ENCODE results near the gene STXBP5.

STXBP5 gene

GRCh38 chr6:147255948-147256674 is 51.9 kb downstream of the STXBP5 start:
- Histone ChIP-seq H3K36me3 (ENCODE audit: low read depth) (peaks cover 26% of the 10 kb centered on the region), H3K4me3 (ENCODE audit: severe bottlenecking) (no peak overlapping the region), H3K27ac (ENCODE audit: poor library complexity, severe bottlenecking) (no peak overlapping the region), H3K27me3 (ENCODE audit: insufficient read depth, poor library complexity, severe bottlenecking) (no peaks in the 10 kb centered on the region), H3K4me1 (ENCODE audit: insufficient read depth, poor library complexity, severe bottlenecking) (peaks cover 10% of the 10 kb centered on the region), H3K9me3 (ENCODE audit: severe bottlenecking) (no peaks in the 10 kb centered on the region)
- no peak for ATAC-seq (ENCODE audit: low read depth)
- TF ChIP-seq CTCF (IDR thresholded peaks at IDR 0.05; ENCODE audit: poor library complexity, severe bottlenecking) = no peak
- DNase-seq (ENCODE audit: low spot score) = no peak

GRCh38 chr6:147257760-147258159 is 53.5 kb downstream of the STXBP5 start:
- TF ChIP-seq CTCF (IDR thresholded peaks at IDR 0.05; ENCODE audit: poor library complexity, severe bottlenecking) = no peak
- DNase-seq (ENCODE audit: low spot score) (no peak), ATAC-seq (ENCODE audit: low read depth) (no peak)
- Histone ChIP-seq H3K27ac (ENCODE audit: poor library complexity, severe bottlenecking) (no peak overlapping the region), H3K4me3 (ENCODE audit: severe bottlenecking) (no peak overlapping the region), H3K9me3 (ENCODE audit: severe bottlenecking) (no peaks in the 10 kb centered on the region), H3K4me1 (ENCODE audit: insufficient read depth, poor library complexity, severe bottlenecking) (peaks cover 10% of the 10 kb centered on the region), H3K27me3 (ENCODE audit: insufficient read depth, poor library complexity, severe bottlenecking) (no peaks in the 10 kb centered on the region), H3K36me3 (ENCODE audit: low read depth) (peaks cover 27% of the 10 kb centered on the region)

- ATAC-seq (ENCODE audit: low read depth) (0 out of 3 replicates have a peak, but pooled peaks have one; percentile 33), DNase-seq (ENCODE audit: low spot score) (no peak)
- Histone ChIP-seq H3K9me3 (ENCODE audit: severe bottlenecking) (no peaks in the 10 kb centered on the region), H3K4me3 (ENCODE audit: severe bottlenecking) (no peak overlapping the region), H3K36me3 (ENCODE audit: low read depth) (peaks cover 46% of the 10 kb centered on the region), H3K27me3 (ENCODE audit: insufficient read depth, poor library complexity, severe bottlenecking) (no peaks in the 10 kb centered on the region), H3K4me1 (ENCODE audit: insufficient read depth, poor library complexity, severe bottlenecking) (peaks cover 10% of the 10 kb centered on the region), H3K27ac (ENCODE audit: poor library complexity, severe bottlenecking) (no peak overlapping the region)
- no peak for TF ChIP-seq CTCF (IDR thresholded peaks at IDR 0.05; ENCODE audit: poor library complexity, severe bottlenecking)
Measured at GRCh38 chr6:147260091-147260490, 55.9 kb downstream of the STXBP5 start.

GRCh38 chr6:147262946-147263345 is 58.7 kb downstream of the STXBP5 start:
- Histone ChIP-seq H3K36me3 (ENCODE audit: low read depth) (peaks cover 66% of the 10 kb centered on the region), H3K4me3 (ENCODE audit: severe bottlenecking) (no peak overlapping the region), H3K9me3 (ENCODE audit: severe bottlenecking) (no peaks in the 10 kb centered on the region), H3K4me1 (ENCODE audit: insufficient read depth, poor library complexity, severe bottlenecking) (peaks cover 10% of the 10 kb centered on the region), H3K27me3 (ENCODE audit: insufficient read depth, poor library complexity, severe bottlenecking) (no peaks in the 10 kb centered on the region), H3K27ac (ENCODE audit: poor library complexity, severe bottlenecking) (no peak overlapping the region)
- DNase-seq (ENCODE audit: low spot score) (no peak), ATAC-seq (ENCODE audit: low read depth) (no peak)
- TF ChIP-seq CTCF (IDR thresholded peaks at IDR 0.05; ENCODE audit: poor library complexity, severe bottlenecking) = no peak

- ATAC-seq (ENCODE audit: low read depth) (no peak), DNase-seq (ENCODE audit: low spot score) (no peak)
- H3K4me1 ChIP-seq (ENCODE audit: insufficient read depth, poor library complexity, severe bottlenecking) = no peaks in the 10 kb centered on the region
- no peak for TF ChIP-seq CTCF (IDR thresholded peaks at IDR 0.05; ENCODE audit: poor library complexity, severe bottlenecking)
- peaks cover 79% of the 10 kb centered on the region for H3K36me3 ChIP-seq (ENCODE audit: low read depth)
- H3K4me3 ChIP-seq (ENCODE audit: severe bottlenecking) = no peak overlapping the region
- H3K27me3 ChIP-seq (ENCODE audit: insufficient read depth, poor library complexity, severe bottlenecking) = no peaks in the 10 kb centered on the region
- no peak overlapping the region for H3K27ac ChIP-seq (ENCODE audit: poor library complexity, severe bottlenecking)
- no peaks in the 10 kb centered on the region for H3K9me3 ChIP-seq (ENCODE audit: severe bottlenecking)
Measured at GRCh38 chr6:147266821-147267220, 62.6 kb downstream of the STXBP5 start.

Data from RWPE2 (cell line).